Tibial artery (tissue), 4 donors: ENCODE measurements around the gene KDM4B.

Experiments
- DNase-seq, 2 donors: peaks; one replicate each; pipeline ENCODE4 v3.0.0-alpha.2; 2019
- H3K27ac ChIP-seq, 2 donors: fragments of 200-600 bp; sonication (generic) in 1 of 2; 1 replicate in 1 of 2; 2 replicates in 1 of 2; pipeline ENCODE4 v1.5.1; 2018 to 2019; ENCODE audit warnings: mild to moderate bottlenecking in 1 of 2
- H3K27me3 ChIP-seq, 2 donors: fragments of 200-600 bp; sonication (generic) in 1 of 2; one replicate each; pipeline versions ENCODE4 v1.5.1 to v1.6.0; 2016 to 2019
- H3K36me3 ChIP-seq, 3 donors: fragments of 200-600 bp; sonication (generic) in 2 of 3; one replicate each; pipeline ENCODE4 v1.5.1; 2016 to 2019; ENCODE audit warnings: mild to moderate bottlenecking in 2 of 3
- H3K4me1 ChIP-seq, 4 donors: fragments of 200-600 bp; sonication (generic) in 2 of 4; 1 replicate in 3 of 4; 2 replicates in 1 of 4; pipeline ENCODE4 v1.5.1; 2016 to 2019
- H3K4me3 ChIP-seq, 2 donors: fragments of 200-600 bp; sonication (generic) in 1 of 2; 1 replicate in 1 of 2; 2 replicates in 1 of 2; pipeline ENCODE4 v1.5.1; 2018 to 2019; ENCODE audit warnings: mild to moderate bottlenecking in 2 of 2
- H3K9me3 ChIP-seq, 3 donors: fragments of 200-600 bp; sonication (generic) in 1 of 3; one replicate each; pipeline ENCODE4 v1.5.1; 2016 to 2019
- CTCF ChIP-seq, 2 experiments: fragments of 200-600 bp in 1 of 2; fragments of 450-650 bp in 1 of 2; IDR thresholded peaks; one replicate each; pipeline ENCODE4 v1.5.1; 2017 to 2019; ENCODE audit warnings: antibody characterized with exemption in 2 of 2, mild to moderate bottlenecking in 1 of 2, moderate library complexity in 1 of 2
- intact Hi-C: fragments of 100-400 bp; cut with DNase I; formaldehyde crosslinking; loops from one replicate; pipeline ENCODE4 v1.15.0; 2023; ENCODE audit warnings: low total_unique reads

Gene KDM4B

GRCh38 chr19:5003781-5004180 is 34.9 kb downstream of the KDM4B start:
- intact Hi-C loops = no loop called here
- TF ChIP-seq CTCF (IDR thresholded peaks at IDR 0.05) = no peak
- peaks cover 0 to 6% (median 0%) of the 10 kb centered on the region in 3 donors for H3K36me3 ChIP-seq
- no peak for DNase-seq
- no peak overlapping the region for H3K4me3 ChIP-seq
- H3K9me3 ChIP-seq = peaks cover 0 to 2% (median 0%) of the 10 kb centered on the region in 3 donors
- peaks cover 0 to 16% (median 6%) of the 10 kb centered on the region in 4 donors for H3K4me1 ChIP-seq
- H3K27ac ChIP-seq = no peak overlapping the region
- H3K27me3 ChIP-seq = no peaks in the 10 kb centered on the region

GRCh38 chr19:5005096-5005495 is 36.2 kb downstream of the KDM4B start:
- Histone ChIP-seq H3K9me3 (peaks cover 0 to 2% (median 0%) of the 10 kb centered on the region in 3 donors), H3K4me1 (peaks cover 0 to 16% (median 6%) of the 10 kb centered on the region in 4 donors), H3K36me3 (peaks cover 0 to 6% (median 0%) of the 10 kb centered on the region in 3 donors), H3K4me3 (no peak overlapping the region), H3K27me3 (no peaks in the 10 kb centered on the region), H3K27ac (no peak overlapping the region)
- intact Hi-C loops = no loop called here
- no peak for DNase-seq
- no peak for TF ChIP-seq CTCF (IDR thresholded peaks at IDR 0.05)

GRCh38 chr19:5006201-5006600 is 37.3 kb downstream of the KDM4B start:
- peaks cover 0 to 16% (median 6%) of the 10 kb centered on the region in 4 donors for H3K4me1 ChIP-seq
- no peak for DNase-seq
- no peaks in the 10 kb centered on the region for H3K27me3 ChIP-seq
- no peak overlapping the region for H3K4me3 ChIP-seq
- no peak for TF ChIP-seq CTCF (IDR thresholded peaks at IDR 0.05)
- no peak overlapping the region for H3K27ac ChIP-seq
- peaks cover 0 to 2% (median 0%) of the 10 kb centered on the region in 3 donors for H3K9me3 ChIP-seq
- H3K36me3 ChIP-seq = peaks cover 0 to 2% (median 0%) of the 10 kb centered on the region in 3 donors
- intact Hi-C loops = no loop called here

- Histone ChIP-seq H3K4me1 (peaks cover 0 to 12% (median 4%) of the 10 kb centered on the region in 4 donors), H3K27ac (no peak overlapping the region)
- DNase-seq = no peak
Observed at GRCh38 chr19:5006821-5007220, 37.9 kb downstream of the KDM4B start.

GRCh38 chr19:5011476-5012238 is 42.7 kb downstream of the KDM4B start:
- DNase-seq = no peak
- Histone ChIP-seq H3K27ac (no peak overlapping the region), H3K4me1 (no peaks in the 10 kb centered on the region), H3K36me3 (peaks cover 6 to 19% (median 10%) of the 10 kb centered on the region in 3 donors), H3K27me3 (no peaks in the 10 kb centered on the region), H3K9me3 (peaks cover 0 to 2% (median 0%) of the 10 kb centered on the region in 3 donors), H3K4me3 (no peak overlapping the region)
- intact Hi-C loops = no loop called here
- TF ChIP-seq CTCF (IDR thresholded peaks at IDR 0.05) = no peak

More at GRCh38 chr19:5006821-5007220, 37.9 kb downstream of the KDM4B start:
- Histone ChIP-seq H3K36me3 (no peaks in the 10 kb centered on the region), H3K9me3 (peaks cover 0 to 2% (median 0%) of the 10 kb centered on the region in 3 donors), H3K4me3 (no peak overlapping the region), H3K27me3 (no peaks in the 10 kb centered on the region)
- TF ChIP-seq CTCF (IDR thresholded peaks at IDR 0.05) = no peak
- intact Hi-C loops = no loop called here
